Mesenchymal stem cell (in vitro differentiated cells and primary cell): ENCODE data around the gene CDC73.
A peak's percentile ranks its signal among the peaks of the same experiment; 100 is the strongest.

ENCODE experiments used
- DNase-seq: peaks from one replicate; pipeline ENCODE4 v3.0.0-alpha.2; 2013
- H2AFZ ChIP-seq: one replicate; pipeline ENCODE4 v1.6.1; 2013; ENCODE audit warnings: low read depth, mild to moderate bottlenecking, control low read depth, inconsistent platforms, low read length, moderate library complexity
- H2AK5ac ChIP-seq: 2 replicates; pipeline ENCODE4 v1.6.1; 2013; ENCODE audit warnings: low read length, moderate library complexity, mild to moderate bottlenecking, inconsistent platforms; ENCODE audit not compliant: severe bottlenecking
- H2BK120ac ChIP-seq: one replicate; pipeline ENCODE4 v1.6.1; 2013; ENCODE audit warnings: low read depth, mild to moderate bottlenecking, inconsistent platforms, low read length, moderate library complexity
- H2BK12ac ChIP-seq, 2 experiments: one replicate each; pipeline ENCODE4 v1.6.1; 2013; ENCODE audit warnings: inconsistent platforms in 2 of 2, low read length in 2 of 2, mild to moderate bottlenecking in 2 of 2, moderate library complexity in 2 of 2, control low read depth in 1 of 2
- H2BK15ac ChIP-seq: one replicate; pipeline ENCODE4 v1.6.1; 2013; ENCODE audit warnings: mild to moderate bottlenecking, low read depth, inconsistent platforms; ENCODE audit not compliant: poor library complexity, severe bottlenecking
- H2BK5ac ChIP-seq: 2 replicates; pipeline ENCODE4 v1.6.1; 2013; ENCODE audit warnings: low read depth, mild to moderate bottlenecking, low read length, control low read depth, inconsistent platforms; ENCODE audit not compliant: poor library complexity, severe bottlenecking
- H3K14ac ChIP-seq, 2 experiments: one replicate each; pipeline ENCODE4 v1.6.1; 2013; ENCODE audit warnings: inconsistent platforms in 2 of 2, low read length in 2 of 2, control low read depth in 1 of 2, mild to moderate bottlenecking in 1 of 2, moderate library complexity in 1 of 2
- H3K18ac ChIP-seq, 2 experiments: one replicate each; pipeline ENCODE4 v1.6.1; 2013; ENCODE audit warnings: inconsistent platforms in 2 of 2, low read length in 2 of 2, control low read depth in 1 of 2, low read depth in 1 of 2, mild to moderate bottlenecking in 1 of 2
- H3K23ac ChIP-seq, 2 experiments: one replicate each; pipeline ENCODE4 v1.6.1; 2013; ENCODE audit warnings: inconsistent platforms in 2 of 2, low read length in 2 of 2, mild to moderate bottlenecking in 2 of 2, moderate library complexity in 2 of 2, control low read depth in 1 of 2
- H3K27ac ChIP-seq: 2 replicates; pipeline ENCODE4 v1.5.1; 2013; ENCODE audit warnings: mild to moderate bottlenecking, moderate library complexity, low read length, control low read depth, inconsistent platforms; ENCODE audit not compliant: poor library complexity, severe bottlenecking
- H3K27me3 ChIP-seq, 2 experiments: 2 replicates each; pipeline versions ENCODE4 v1.6.1 to v1.7.0; 2013; ENCODE audit warnings: low read length in 2 of 2, mild to moderate bottlenecking in 2 of 2, moderate library complexity in 2 of 2, control low read depth in 1 of 2, inconsistent platforms in 1 of 2; ENCODE audit not compliant: control insufficient read depth in 1 of 2, insufficient read depth in 1 of 2
- H3K36me3 ChIP-seq, 2 experiments: 2 replicates each; pipeline versions ENCODE4 v1.6.1 to v1.7.0; 2013; ENCODE audit warnings: low read length in 2 of 2, control low read depth in 1 of 2, inconsistent platforms in 1 of 2, low read depth in 1 of 2, mild to moderate bottlenecking in 1 of 2; ENCODE audit not compliant: insufficient read depth in 2 of 2, control insufficient read depth in 1 of 2
- H3K4ac ChIP-seq, 2 experiments: one replicate each; pipeline ENCODE4 v1.6.1; 2013; ENCODE audit warnings: inconsistent platforms in 2 of 2, low read length in 2 of 2, mild to moderate bottlenecking in 2 of 2, moderate library complexity in 2 of 2, control low read depth in 1 of 2, low read depth in 1 of 2
- H3K4me1 ChIP-seq: 2 replicates; pipeline ENCODE4 v1.6.1; 2013; ENCODE audit warnings: low read depth, low read length, control low read depth; ENCODE audit not compliant: control insufficient read depth, insufficient read depth
- H3K4me2 ChIP-seq: 2 replicates; pipeline ENCODE4 v1.6.1; 2013; ENCODE audit warnings: low read length, mild to moderate bottlenecking, inconsistent platforms; ENCODE audit not compliant: poor library complexity, severe bottlenecking
- H3K4me3 ChIP-seq, 2 experiments: 2 replicates each; pipeline versions ENCODE4 v1.5.1 to v1.7.0; 2013; ENCODE audit warnings: low read length in 2 of 2, mild to moderate bottlenecking in 2 of 2, control low read depth in 1 of 2, low read depth in 1 of 2; ENCODE audit not compliant: insufficient read depth in 1 of 2
- H3K79me1 ChIP-seq: replicated peaks from 2 replicates; pipeline ENCODE4 v1.6.1; 2013; ENCODE audit warnings: mild to moderate bottlenecking, control low read depth, low read length, inconsistent platforms; ENCODE audit not compliant: poor library complexity, severe bottlenecking
- H3K9ac ChIP-seq: 2 replicates; pipeline ENCODE4 v1.7.0; 2013; ENCODE audit warnings: mild to moderate bottlenecking, low read length, moderate library complexity
- H3K9me3 ChIP-seq: 2 replicates; pipeline ENCODE4 v1.7.0; 2013; ENCODE audit warnings: mild to moderate bottlenecking, low read length; ENCODE audit not compliant: control insufficient read depth
- H4K8ac ChIP-seq: one replicate; pipeline ENCODE4 v1.6.1; 2013; ENCODE audit warnings: inconsistent platforms, mild to moderate bottlenecking, low read length, moderate library complexity
- H4K91ac ChIP-seq: one replicate; pipeline ENCODE4 v1.6.1; 2013; ENCODE audit warnings: mild to moderate bottlenecking, low read length, inconsistent platforms
- WGBS: methylation state at CpG from one replicate; pipeline ENCODE4 v1.1.7; 2013; ENCODE audit warnings: mixed read lengths; 5-methylcytosine and 5-hydroxymethylcytosine counted together

The CDC73 gene

GRCh38 chr1:193118194-193118593, 3.6 kb upstream of the CDC73 start:
- Histone ChIP-seq H3K9me3 (no peaks in the 10 kb centered on the region), H3K9ac (no peak overlapping the region), H2BK12ac (no peak overlapping the region), H3K27me3 (no peaks in the 10 kb centered on the region), H3K79me1 (peaks cover 5% of the 10 kb centered on the region), H4K8ac (no peak overlapping the region), H3K4me1 (peaks cover 4% of the 10 kb centered on the region), H4K91ac (no peak overlapping the region), H2AFZ (no peak overlapping the region), H2AK5ac (no peak overlapping the region), H3K4me3 (no peak overlapping the region), H2BK120ac (no peak overlapping the region), H3K14ac (no peak overlapping the region), H2BK5ac (no peak overlapping the region), H3K4ac (no peak overlapping the region), H3K27ac (no peak overlapping the region), H2BK15ac (no peak overlapping the region), H3K18ac (no peak overlapping the region), H3K23ac (no peak overlapping the region), H3K36me3 (no peaks in the 10 kb centered on the region), H3K4me2 (no peak overlapping the region)
- no peak for DNase-seq
- WGBS: no CpG with 5 or more reads among the region's 3 CpGs

GRCh38 chr1:193118803-193119730, 2.8 kb upstream of the CDC73 start:
- H2BK120ac ChIP-seq: no peak overlapping the region
- WGBS: 91% methylated on average over 3 of the region's 4 CpGs
- H3K27ac ChIP-seq: no peak overlapping the region
- H4K8ac ChIP-seq: no peak overlapping the region
- H3K27me3 ChIP-seq: no peaks in the 10 kb centered on the region
- no peak for DNase-seq
- H3K4me2 ChIP-seq: no peak overlapping the region
- no peak overlapping the region for H2AFZ ChIP-seq
- H3K9me3 ChIP-seq: no peaks in the 10 kb centered on the region
- H3K23ac ChIP-seq: no peak overlapping the region
- no peak overlapping the region for H2BK12ac ChIP-seq
- H3K36me3 ChIP-seq: no peaks in the 10 kb centered on the region
- no peak overlapping the region for H4K91ac ChIP-seq
- H3K79me1 ChIP-seq: no peaks in the 10 kb centered on the region
- no peak overlapping the region for H2AK5ac ChIP-seq
- H3K9ac ChIP-seq: no peak overlapping the region
- peaks cover 2% of the 10 kb centered on the region for H3K4me1 ChIP-seq
- H3K4me3 ChIP-seq: no peak overlapping the region
- no peak overlapping the region for H3K4ac ChIP-seq
- H3K14ac ChIP-seq: no peak overlapping the region
- H2BK15ac ChIP-seq: no peak overlapping the region
- no peak overlapping the region for H2BK5ac ChIP-seq
- no peak overlapping the region for H3K18ac ChIP-seq

GRCh38 chr1:193120604-193121166, 1.1 kb upstream of the CDC73 start:
- no peaks in the 10 kb centered on the region for H3K27me3 ChIP-seq
- H2BK15ac ChIP-seq: no peak overlapping the region
- no peak overlapping the region for H4K91ac ChIP-seq
- H2AFZ ChIP-seq: no peak overlapping the region
- peaks cover 2% of the 10 kb centered on the region for H3K4me1 ChIP-seq
- H3K79me1 ChIP-seq: no peaks in the 10 kb centered on the region
- H3K4me2 ChIP-seq: peak overlapping the region; percentile 87
- H2BK12ac ChIP-seq: no peak overlapping the region
- peak overlapping the region; percentile 70 for H2AK5ac ChIP-seq
- H4K8ac ChIP-seq: no peak overlapping the region
- H3K27ac ChIP-seq: no peak overlapping the region
- no peak overlapping the region for H3K4ac ChIP-seq
- H3K23ac ChIP-seq: no peak overlapping the region
- H3K9ac ChIP-seq: peak overlapping the region; percentile 96
- WGBS: 97% methylated on average over 6 of the region's 6 CpGs
- H2BK120ac ChIP-seq: no peak overlapping the region
- no peak for DNase-seq
- H3K36me3 ChIP-seq: peaks cover 6 to 8% of the 10 kb centered on the region in 2 experiments
- no peak overlapping the region for H3K14ac ChIP-seq
- no peaks in the 10 kb centered on the region for H3K9me3 ChIP-seq
- H2BK5ac ChIP-seq: no peak overlapping the region
- no peak overlapping the region for H3K18ac ChIP-seq
- peak overlapping the region in 1 of 2 experiments; percentile 97 for H3K4me3 ChIP-seq

GRCh38 chr1:193123751-193124150, 1.9 kb downstream of the CDC73 start:
- Histone ChIP-seq H3K4me3 (peak overlapping the region in 1 of 2 experiments; percentile 97), H2BK5ac (no peak overlapping the region), H3K14ac (no peak overlapping the region), H3K23ac (no peak overlapping the region), H2BK120ac (no peak overlapping the region), H2AFZ (no peak overlapping the region), H2AK5ac (no peak overlapping the region), H2BK15ac (no peak overlapping the region), H3K9me3 (no peaks in the 10 kb centered on the region), H3K4ac (no peak overlapping the region), H3K79me1 (no peaks in the 10 kb centered on the region), H3K4me2 (peak overlapping the region; percentile 79), H3K27me3 (no peaks in the 10 kb centered on the region), H2BK12ac (no peak overlapping the region), H3K36me3 (peaks cover 13 to 33% of the 10 kb centered on the region in 2 experiments), H4K8ac (no peak overlapping the region), H3K27ac (no peak overlapping the region), H4K91ac (no peak overlapping the region), H3K18ac (no peak overlapping the region), H3K9ac (peak overlapping the region; percentile 96), H3K4me1 (peaks cover 5% of the 10 kb centered on the region)
- DNase-seq: no peak
